ENCODE data around the gene PID1.

DNA sequence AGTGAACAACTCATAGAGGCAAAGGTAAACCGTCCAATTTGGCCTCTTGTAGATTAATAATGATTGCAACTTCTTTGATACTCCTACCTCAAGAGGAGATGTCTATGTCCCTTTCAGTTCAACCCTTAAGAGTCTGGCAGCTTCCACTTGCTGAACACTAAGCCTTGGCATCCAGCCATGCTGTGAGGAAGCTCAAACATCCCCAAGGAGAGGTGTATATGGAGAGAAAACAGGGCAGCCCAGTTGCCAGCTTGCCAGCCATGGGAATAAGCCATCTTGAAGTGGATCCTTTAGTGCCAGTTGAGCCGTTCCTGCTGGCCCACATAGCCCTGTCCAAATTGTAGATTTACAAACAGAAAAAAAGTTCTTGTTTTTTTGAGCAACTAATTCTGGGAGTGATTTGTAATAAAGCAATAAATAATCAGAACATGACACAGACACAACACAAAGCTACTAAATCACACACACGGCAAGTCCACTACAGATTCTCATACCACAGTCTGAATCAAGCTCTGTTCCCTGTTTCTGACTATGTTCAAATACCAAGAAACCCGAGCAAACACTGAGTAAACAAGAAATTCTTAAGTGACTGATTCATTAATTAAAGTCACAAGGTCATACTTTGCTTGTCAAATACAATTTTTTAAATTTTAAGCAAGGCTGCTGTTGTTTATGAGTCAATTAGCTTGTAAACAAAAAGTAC lies 96.1 kb downstream of the PID1 start:
- TF ChIP-seq, protein P1, sequence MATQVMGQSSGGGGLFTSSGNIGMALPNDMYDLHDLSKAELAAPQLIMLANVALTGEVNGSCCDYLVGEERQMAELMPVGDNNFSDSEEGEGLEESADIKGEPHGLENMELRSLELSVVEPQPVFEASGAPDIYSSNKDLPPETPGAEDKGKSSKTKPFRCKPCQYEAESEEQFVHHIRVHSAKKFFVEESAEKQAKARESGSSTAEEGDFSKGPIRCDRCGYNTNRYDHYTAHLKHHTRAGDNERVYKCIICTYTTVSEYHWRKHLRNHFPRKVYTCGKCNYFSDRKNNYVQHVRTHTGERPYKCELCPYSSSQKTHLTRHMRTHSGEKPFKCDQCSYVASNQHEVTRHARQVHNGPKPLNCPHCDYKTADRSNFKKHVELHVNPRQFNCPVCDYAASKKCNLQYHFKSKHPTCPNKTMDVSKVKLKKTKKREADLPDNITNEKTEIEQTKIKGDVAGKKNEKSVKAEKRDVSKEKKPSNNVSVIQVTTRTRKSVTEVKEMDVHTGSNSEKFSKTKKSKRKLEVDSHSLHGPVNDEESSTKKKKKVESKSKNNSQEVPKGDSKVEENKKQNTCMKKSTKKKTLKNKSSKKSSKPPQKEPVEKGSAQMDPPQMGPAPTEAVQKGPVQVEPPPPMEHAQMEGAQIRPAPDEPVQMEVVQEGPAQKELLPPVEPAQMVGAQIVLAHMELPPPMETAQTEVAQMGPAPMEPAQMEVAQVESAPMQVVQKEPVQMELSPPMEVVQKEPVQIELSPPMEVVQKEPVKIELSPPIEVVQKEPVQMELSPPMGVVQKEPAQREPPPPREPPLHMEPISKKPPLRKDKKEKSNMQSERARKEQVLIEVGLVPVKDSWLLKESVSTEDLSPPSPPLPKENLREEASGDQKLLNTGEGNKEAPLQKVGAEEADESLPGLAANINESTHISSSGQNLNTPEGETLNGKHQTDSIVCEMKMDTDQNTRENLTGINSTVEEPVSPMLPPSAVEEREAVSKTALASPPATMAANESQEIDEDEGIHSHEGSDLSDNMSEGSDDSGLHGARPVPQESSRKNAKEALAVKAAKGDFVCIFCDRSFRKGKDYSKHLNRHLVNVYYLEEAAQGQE (IDR thresholded peaks at IDR 0.05; ENCODE audit: insufficient read depth in 1 of 2, low read depth in 2 of 2, low read length in 1 of 2): no peak
- TF ChIP-seq, protein P2, sequence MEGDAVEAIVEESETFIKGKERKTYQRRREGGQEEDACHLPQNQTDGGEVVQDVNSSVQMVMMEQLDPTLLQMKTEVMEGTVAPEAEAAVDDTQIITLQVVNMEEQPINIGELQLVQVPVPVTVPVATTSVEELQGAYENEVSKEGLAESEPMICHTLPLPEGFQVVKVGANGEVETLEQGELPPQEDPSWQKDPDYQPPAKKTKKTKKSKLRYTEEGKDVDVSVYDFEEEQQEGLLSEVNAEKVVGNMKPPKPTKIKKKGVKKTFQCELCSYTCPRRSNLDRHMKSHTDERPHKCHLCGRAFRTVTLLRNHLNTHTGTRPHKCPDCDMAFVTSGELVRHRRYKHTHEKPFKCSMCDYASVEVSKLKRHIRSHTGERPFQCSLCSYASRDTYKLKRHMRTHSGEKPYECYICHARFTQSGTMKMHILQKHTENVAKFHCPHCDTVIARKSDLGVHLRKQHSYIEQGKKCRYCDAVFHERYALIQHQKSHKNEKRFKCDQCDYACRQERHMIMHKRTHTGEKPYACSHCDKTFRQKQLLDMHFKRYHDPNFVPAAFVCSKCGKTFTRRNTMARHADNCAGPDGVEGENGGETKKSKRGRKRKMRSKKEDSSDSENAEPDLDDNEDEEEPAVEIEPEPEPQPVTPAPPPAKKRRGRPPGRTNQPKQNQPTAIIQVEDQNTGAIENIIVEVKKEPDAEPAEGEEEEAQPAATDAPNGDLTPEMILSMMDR (IDR thresholded peaks at IDR 0.05): no peak

Data from Panc1 (cell line).